ELF-1 (cell line): ENCODE measurements around the gene HSD17B7.
"Not testable (repeated sequence)": the region's sequence is repeated elsewhere in the genome, so short reads cannot be mapped to it uniquely, and the experiment has no call there.

Experiments used
- DNase-seq: peaks from one replicate; pipeline ENCODE4 v3.0.0-alpha.2; 2016; ENCODE audit warnings: low read depth, low spot score

Gene HSD17B7

GRCh38 chr1:162807503-162807902 lies 17.0 kb downstream of the HSD17B7 start:
- DNase-seq: not testable (repeated sequence)

- not testable (repeated sequence) for DNase-seq
Observed at GRCh38 chr1:162812357-162812756, 21.9 kb downstream of the HSD17B7 start.

GRCh38 chr1:162818136-162818535 lies 27.6 kb downstream of the HSD17B7 start:
- not testable (repeated sequence) for DNase-seq

GRCh38 chr1:162818666-162819065 lies 28.2 kb downstream of the HSD17B7 start:
- DNase-seq: not testable (repeated sequence)

GRCh38 chr1:162822391-162823200 lies 32.1 kb downstream of the HSD17B7 start:
- DNase-seq: peak; percentile 63

- no peak for DNase-seq
Observed at GRCh38 chr1:162823231-162823630, 32.7 kb downstream of the HSD17B7 start.

GRCh38 chr1:162823771-162824525 lies 33.4 kb downstream of the HSD17B7 start:
- no peak for DNase-seq

GRCh38 chr1:162829268-162829667 lies 38.8 kb downstream of the HSD17B7 start:
- no peak for DNase-seq

GRCh38 chr1:162832470-162832869 lies 42.0 kb downstream of the HSD17B7 start:
- peak; percentile 12 for DNase-seq

- DNase-seq: no peak
Observed at GRCh38 chr1:162835157-162835899, 44.8 kb downstream of the HSD17B7 start.

- no peak for DNase-seq
Observed at GRCh38 chr1:162838863-162839262, 48.4 kb downstream of the HSD17B7 start.

- no peak for DNase-seq
Observed at GRCh38 chr1:162840250-162840839, 49.8 kb downstream of the HSD17B7 start.

- no peak for DNase-seq
Observed at GRCh38 chr1:162844153-162844552, 53.7 kb downstream of the HSD17B7 start.

- DNase-seq: no peak
Observed at GRCh38 chr1:162846256-162847212, 56.0 kb downstream of the HSD17B7 start.

- DNase-seq: peak; percentile 27
Observed at GRCh38 chr1:162847839-162848453, 57.4 kb downstream of the HSD17B7 start.

GRCh38 chr1:162849711-162850110 lies 59.2 kb downstream of the HSD17B7 start:
- no peak for DNase-seq

GRCh38 chr1:162851341-162851740 lies 60.8 kb downstream of the HSD17B7 start:
- no peak for DNase-seq

- no peak for DNase-seq
Observed at GRCh38 chr1:162854245-162854882, 63.9 kb downstream of the HSD17B7 start.

GRCh38 chr1:162855461-162856150 lies 65.1 kb downstream of the HSD17B7 start:
- DNase-seq: no peak
